ENCODE data around the gene NYAP2.

DNA sequence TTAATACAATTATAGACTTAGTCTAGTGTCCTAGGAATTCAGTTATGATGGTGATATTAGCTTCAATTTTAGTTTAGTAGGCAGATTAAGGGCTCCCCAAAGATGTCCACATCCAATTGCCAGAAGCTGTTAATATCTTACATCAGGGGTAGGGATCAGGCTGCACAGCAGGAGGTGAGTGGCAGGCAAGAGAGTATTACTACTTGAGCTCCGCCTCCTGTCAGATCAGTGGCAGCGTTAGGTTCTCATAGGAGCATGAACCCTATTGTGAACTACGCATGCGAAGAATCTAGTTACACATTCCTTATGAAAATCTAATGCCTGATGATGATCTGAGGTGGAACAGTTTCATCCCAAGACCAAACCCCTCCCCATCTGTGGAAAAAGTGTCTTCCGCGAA lies 54.9 kb downstream of the NYAP2 start:
- no peak for TF ChIP-seq POLR2A (IDR thresholded peaks at IDR 0.05; ENCODE audit: borderline replicate concordance, extremely low read depth, insufficient read depth, insufficient read length)
- TF ChIP-seq, protein P1, sequence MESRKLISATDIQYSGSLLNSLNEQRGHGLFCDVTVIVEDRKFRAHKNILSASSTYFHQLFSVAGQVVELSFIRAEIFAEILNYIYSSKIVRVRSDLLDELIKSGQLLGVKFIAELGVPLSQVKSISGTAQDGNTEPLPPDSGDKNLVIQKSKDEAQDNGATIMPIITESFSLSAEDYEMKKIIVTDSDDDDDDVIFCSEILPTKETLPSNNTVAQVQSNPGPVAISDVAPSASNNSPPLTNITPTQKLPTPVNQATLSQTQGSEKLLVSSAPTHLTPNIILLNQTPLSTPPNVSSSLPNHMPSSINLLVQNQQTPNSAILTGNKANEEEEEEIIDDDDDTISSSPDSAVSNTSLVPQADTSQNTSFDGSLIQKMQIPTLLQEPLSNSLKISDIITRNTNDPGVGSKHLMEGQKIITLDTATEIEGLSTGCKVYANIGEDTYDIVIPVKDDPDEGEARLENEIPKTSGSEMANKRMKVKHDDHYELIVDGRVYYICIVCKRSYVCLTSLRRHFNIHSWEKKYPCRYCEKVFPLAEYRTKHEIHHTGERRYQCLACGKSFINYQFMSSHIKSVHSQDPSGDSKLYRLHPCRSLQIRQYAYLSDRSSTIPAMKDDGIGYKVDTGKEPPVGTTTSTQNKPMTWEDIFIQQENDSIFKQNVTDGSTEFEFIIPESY (IDR thresholded peaks at IDR 0.05; ENCODE audit: extremely low read depth, insufficient replicate concordance, low read length): no peak

Measured in HCT116 (cell line).